Sigmoid colon (tissue), 4 donors: Measurements from ENCODE around the gene ARHGEF37.

ENCODE experiments used
- CTCF ChIP-seq, 4 experiments: fragments of 450-650 bp in 3 of 4; fragments of 200-600 bp in 1 of 4; IDR thresholded peaks; one replicate each; pipeline ENCODE4 v1.5.1; 2016 to 2019; ENCODE audit warnings: antibody characterized with exemption in 4 of 4, mild to moderate bottlenecking in 3 of 4, moderate library complexity in 2 of 4
- EP300 ChIP-seq, 4 donors: sonication (generic); formaldehyde crosslinking; IDR thresholded peaks; one replicate each; pipeline ENCODE4 v1.6.1; 2017; ENCODE audit warnings: antibody characterized with exemption in 4 of 4
- POLR2A ChIP-seq, 2 donors: fragments of 450-650 bp; IDR thresholded peaks; one replicate each; pipeline ENCODE4 v1.6.1; 2016; ENCODE audit warnings: antibody characterized with exemption in 2 of 2, mild to moderate bottlenecking in 2 of 2, moderate library complexity in 2 of 2

GRCh38 chr5:149585910-149586309, 4.6 kb downstream of the ARHGEF37 start:
- TF ChIP-seq CTCF (IDR thresholded peaks at IDR 0.05) (no peak), EP300 (IDR thresholded peaks at IDR 0.05) (no peak), POLR2A (IDR thresholded peaks at IDR 0.05) (no peak)
